Measurements from ENCODE around the gene MITF. TPM values are rescaled to one million over a fixed set of nuclear protein-coding genes. Genes with fewer than 3 reads are reported as not detected.

Gene MITF
- total RNA-seq, 1 donor from 2014 or later, result 26.5 TPM

- intact Hi-C loops (cut with DNase I), result no loop called here
- no peak for ATAC-seq
Observed at GRCh38 chr3:69811452-69812401, 72.5 kb downstream of the MITF start.

GRCh38 chr3:69815970-69816369, 76.7 kb downstream of the MITF start:
- no peak for DNase-seq (ENCODE audit: low spot score)
- intact Hi-C loops (cut with DNase I), result no loop called here
- ATAC-seq, result no peak

More at GRCh38 chr3:69811452-69812401, 72.5 kb downstream of the MITF start:
- DNase-seq (ENCODE audit: low spot score), result no peak

- ATAC-seq, result no peak
Observed at GRCh38 chr3:69817988-69818387, 78.7 kb downstream of the MITF start.

GRCh38 chr3:69819282-69819681, 80.0 kb downstream of the MITF start:
- intact Hi-C loops (cut with DNase I), result no loop called here
- ATAC-seq (peak; percentile 91), DNase-seq (ENCODE audit: low spot score) (no peak)

More at GRCh38 chr3:69817988-69818387, 78.7 kb downstream of the MITF start:
- intact Hi-C loops (cut with DNase I), result no loop called here
- DNase-seq (ENCODE audit: low spot score), result no peak

- intact Hi-C loops (cut with DNase I), result no loop called here
- DNase-seq (ENCODE audit: low spot score), result no peak
- ATAC-seq, result no peak
Observed at GRCh38 chr3:69821133-69821532, 81.9 kb downstream of the MITF start.

GRCh38 chr3:69823743-69824142, 84.5 kb downstream of the MITF start:
- intact Hi-C loops (cut with DNase I), result no loop called here
- ATAC-seq (no peak), DNase-seq (ENCODE audit: low spot score) (no peak)

GRCh38 chr3:69825446-69825845, 86.2 kb downstream of the MITF start:
- ATAC-seq, result no peak
- intact Hi-C loops (cut with DNase I), result no loop called here
- no peak for DNase-seq (ENCODE audit: low spot score)

- intact Hi-C loops (cut with DNase I), result no loop called here
- no peak for ATAC-seq
- no peak for DNase-seq (ENCODE audit: low spot score)
Observed at GRCh38 chr3:69827127-69827526, 87.9 kb downstream of the MITF start.

- DNase-seq (ENCODE audit: low spot score) (no peak), ATAC-seq (no peak)
- intact Hi-C loops (cut with DNase I), result no loop called here
Observed at GRCh38 chr3:69828817-69829216, 89.6 kb downstream of the MITF start.

GRCh38 chr3:69830147-69830546, 90.9 kb downstream of the MITF start:
- intact Hi-C loops (cut with DNase I), result no loop called here
- ATAC-seq, result no peak
- no peak for DNase-seq (ENCODE audit: low spot score)

GRCh38 chr3:69831737-69832136, 92.5 kb downstream of the MITF start:
- intact Hi-C loops (cut with DNase I), result no loop called here
- ATAC-seq (no peak), DNase-seq (ENCODE audit: low spot score) (no peak)

- ATAC-seq, result no peak
- intact Hi-C loops (cut with DNase I), result no loop called here
- no peak for DNase-seq (ENCODE audit: low spot score)
Observed at GRCh38 chr3:69833591-69833990, 94.3 kb downstream of the MITF start.

GRCh38 chr3:69838217-69838616, 99.0 kb downstream of the MITF start:
- ATAC-seq (no peak), DNase-seq (ENCODE audit: low spot score) (no peak)
- intact Hi-C loops (cut with DNase I), result no loop called here

- DNase-seq (ENCODE audit: low spot score), result no peak
- no peak for ATAC-seq
- intact Hi-C loops (cut with DNase I), result no loop called here
Observed at GRCh38 chr3:69838696-69839515, 99.6 kb downstream of the MITF start.

- no peak for ATAC-seq
- intact Hi-C loops (cut with DNase I), result no loop called here
- no peak for DNase-seq (ENCODE audit: low spot score)
Observed at GRCh38 chr3:69842351-69842750, 103.1 kb downstream of the MITF start.

- ATAC-seq, result no peak
- intact Hi-C loops (cut with DNase I), result no loop called here
- DNase-seq (ENCODE audit: low spot score), result no peak
Observed at GRCh38 chr3:69842789-69843188, 103.5 kb downstream of the MITF start.

- ATAC-seq (no peak), DNase-seq (ENCODE audit: low spot score) (no peak)
- intact Hi-C loops (cut with DNase I), result no loop called here
Observed at GRCh38 chr3:69844706-69845105, 105.4 kb downstream of the MITF start.

- intact Hi-C loops (cut with DNase I), result no loop called here
- DNase-seq (ENCODE audit: low spot score), result no peak
- no peak for ATAC-seq
Observed at GRCh38 chr3:69847303-69847702, 108.0 kb downstream of the MITF start.

GRCh38 chr3:69848113-69848512, 108.8 kb downstream of the MITF start:
- intact Hi-C loops (cut with DNase I), result no loop called here
- no peak for ATAC-seq
- no peak for DNase-seq (ENCODE audit: low spot score)

GRCh38 chr3:69850849-69851248, 111.6 kb downstream of the MITF start:
- intact Hi-C loops (cut with DNase I), result no loop called here
- ATAC-seq (no peak), DNase-seq (ENCODE audit: low spot score) (no peak)

All from sciatic nerve (tissue), 2 donors.